SJSA1 (cell line): ENCODE measurements around the gene CLDN6. TPM values are rescaled to one million over a fixed set of nuclear protein-coding genes. Genes with fewer than 3 reads are reported as not detected.
A peak's percentile ranks its signal among the peaks of the same experiment; 100 is the strongest.

Source experiments
- DNase-seq, 2 experiments: peaks; one replicate each; pipeline ENCODE4 v3.0.0-alpha.2; 2015 to 2020; ENCODE audit warnings: low spot score in 2 of 2, low read depth in 1 of 2
- H3K27ac ChIP-seq: fragments of 250-450 bp; sonication (Bioruptor Pico); 2 replicates; pipeline ENCODE4 v1.5.1; 2020; ENCODE audit warnings: mild to moderate bottlenecking, moderate library complexity
- H3K27me3 ChIP-seq: fragments of 250-450 bp; sonication (Bioruptor Pico); replicated peaks from 2 replicates; pipeline ENCODE4 v1.5.1; 2020; ENCODE audit warnings: mild to moderate bottlenecking, moderate library complexity
- H3K36me3 ChIP-seq: fragments of 250-450 bp; sonication (Bioruptor Pico); 2 replicates; pipeline ENCODE4 v1.5.1; 2020; ENCODE audit warnings: mild to moderate bottlenecking
- H3K4me1 ChIP-seq: fragments of 250-450 bp; sonication (Bioruptor Pico); replicated peaks from 2 replicates; pipeline ENCODE4 v1.6.1; 2021; ENCODE audit warnings: mild to moderate bottlenecking
- H3K4me3 ChIP-seq: fragments of 250-450 bp; sonication (Bioruptor Pico); 2 replicates; pipeline ENCODE4 v1.5.1; 2020; ENCODE audit warnings: mild to moderate bottlenecking
- H3K9me3 ChIP-seq: fragments of 250-450 bp; sonication (Bioruptor Pico); replicated peaks from 2 replicates; pipeline ENCODE4 v1.5.1; 2020; ENCODE audit warnings: mild to moderate bottlenecking
- total RNA-seq: library from RNA; depleted of rRNA; stranded (reverse); fragments of >200 nt; shearing (Covaris generic); gene quantifications from 2 replicates; pipeline ENCODE4 v1.2.3, GENCODE V29; 2014; rRNA removed

Gene CLDN6
- total RNA-seq, 1 experiment from 2014 or later: not detected

GRCh38 chr16:2968368-2968737 is 49.6 kb downstream of the CLDN6 start:
- no peak for DNase-seq
- H3K4me3 ChIP-seq: peak overlapping the region; percentile 86
- no peaks in the 10 kb centered on the region; the same call in 1 of the 2 replicates for H3K9me3 ChIP-seq
- H3K27me3 ChIP-seq: peaks cover 22% of the 10 kb centered on the region
- H3K27ac ChIP-seq: no peak overlapping the region
- peaks cover 38% of the 10 kb centered on the region for H3K36me3 ChIP-seq
- peaks cover 41% of the 10 kb centered on the region for H3K4me1 ChIP-seq

GRCh38 chr16:2967721-2968161 is 50.2 kb downstream of the CLDN6 start:
- H3K4me1 ChIP-seq: peaks cover 41% of the 10 kb centered on the region
- peaks cover 32% of the 10 kb centered on the region for H3K36me3 ChIP-seq
- peaks cover 28% of the 10 kb centered on the region for H3K27me3 ChIP-seq
- no peak for DNase-seq
- no peaks in the 10 kb centered on the region; the same call in 1 of the 2 replicates for H3K9me3 ChIP-seq
- no peak overlapping the region for H3K4me3 ChIP-seq
- H3K27ac ChIP-seq: no peak overlapping the region

- H3K4me1 ChIP-seq: peaks cover 41% of the 10 kb centered on the region
- no peaks in the 10 kb centered on the region; the same call in 1 of the 2 replicates for H3K9me3 ChIP-seq
- DNase-seq: no peak
- H3K27me3 ChIP-seq: peaks cover 34% of the 10 kb centered on the region
- peaks cover 27% of the 10 kb centered on the region for H3K36me3 ChIP-seq
- H3K27ac ChIP-seq: no peak overlapping the region
- no peak overlapping the region for H3K4me3 ChIP-seq
These were observed 50.8 kb downstream of the CLDN6 start for GRCh38 chr16:2967211-2967631.

GRCh38 chr16:2966808-2967191 is 51.2 kb downstream of the CLDN6 start:
- Histone ChIP-seq H3K27ac (no peak overlapping the region), H3K27me3 (peaks cover 38% of the 10 kb centered on the region), H3K4me1 (peaks cover 41% of the 10 kb centered on the region), H3K4me3 (no peak overlapping the region), H3K9me3 (no peaks in the 10 kb centered on the region; the same call in 1 of the 2 replicates), H3K36me3 (peaks cover 23% of the 10 kb centered on the region)
- no peak for DNase-seq

GRCh38 chr16:2966043-2966807 is 51.8 kb downstream of the CLDN6 start:
- no peak for DNase-seq

More at GRCh38 chr16:2966043-2966807, 51.8 kb downstream of the CLDN6 start:
- Histone ChIP-seq H3K27ac (no peak overlapping the region), H3K4me1 (peaks cover 35% of the 10 kb centered on the region), H3K9me3 (no peaks in the 10 kb centered on the region; the same call in 1 of the 2 replicates), H3K4me3 (no peak overlapping the region), H3K27me3 (peaks cover 41% of the 10 kb centered on the region), H3K36me3 (peaks cover 17% of the 10 kb centered on the region)

Other genes starting within 250 kb of the CLDN6 start
- gene ELOB, start 240.9 kb downstream of the CLDN6 start, total RNA-seq: 311 and 727 TPM in 2 replicates
- not detected in 2 replicates for gene PRSS33, start 230.6 kb downstream of the CLDN6 start, total RNA-seq
- gene PRSS41, start 219.7 kb downstream of the CLDN6 start, total RNA-seq: not detected in 2 replicates
- gene PRSS21, start 200.9 kb downstream of the CLDN6 start, total RNA-seq: not detected in 2 replicates
- gene ZG16B, start 187.9 kb downstream of the CLDN6 start, total RNA-seq: 0.11 and 0.53 TPM in 2 replicates
- gene PRSS22, start 160.0 kb downstream of the CLDN6 start, total RNA-seq: not detected in 2 replicates
- gene FLYWCH2, start 135.0 kb downstream of the CLDN6 start, total RNA-seq: 72.0 and 82.4 TPM in 2 replicates
- 14.7 and 17.6 TPM in 2 replicates for gene FLYWCH1, start 106.3 kb downstream of the CLDN6 start, total RNA-seq
- not detected in 2 replicates for gene KREMEN2, start 53.9 kb downstream of the CLDN6 start, total RNA-seq
- 29.9 and 44.0 TPM in 2 replicates for gene PAQR4, start 48.8 kb downstream of the CLDN6 start, total RNA-seq
- gene PKMYT1, start 37.7 kb downstream of the CLDN6 start, total RNA-seq: 66.4 and 80.8 TPM in 2 replicates
- not detected in 2 replicates for gene CLDN9, start 5.3 kb downstream of the CLDN6 start, total RNA-seq
- 545 and 625 TPM in 2 replicates for gene TNFRSF12A, start 2.2 kb upstream of the CLDN6 start, total RNA-seq
- gene HCFC1R1, start 5.8 kb upstream of the CLDN6 start, total RNA-seq: 16.2 and 30.6 TPM in 2 replicates
- gene THOC6, start 5.9 kb upstream of the CLDN6 start, total RNA-seq: 27.4 and 28.2 TPM in 2 replicates
- gene BICDL2, start 18.8 kb upstream of the CLDN6 start, total RNA-seq: not detected in 2 replicates
- gene MMP25, start 28.4 kb upstream of the CLDN6 start, total RNA-seq: 0.55 TPM in 1 of 2 replicates, not detected in the other
- gene IL32, start 47.5 kb upstream of the CLDN6 start, total RNA-seq: 99.8 and 160 TPM in 2 replicates
- not detected in 2 replicates for gene ZSCAN10, start 81.1 kb upstream of the CLDN6 start, total RNA-seq
- 13.8 and 15.3 TPM in 2 replicates for gene ZNF205, start 94.4 kb upstream of the CLDN6 start, total RNA-seq
- 2.6 and 3.8 TPM in 2 replicates for gene ZNF213, start 116.8 kb upstream of the CLDN6 start, total RNA-seq
- gene OR1F1, start 170.0 kb upstream of the CLDN6 start, total RNA-seq: not detected in 2 replicates
- 8.5 TPM in 2 replicates for gene ZNF200, start 217.0 kb upstream of the CLDN6 start, total RNA-seq
- gene MEFV, start 238.4 kb upstream of the CLDN6 start, total RNA-seq: not detected in 2 replicates